T follicular helper cell (primary cell): Measurements from ENCODE around the gene PPFIA1.

Experiments
- DNase-seq: peaks from one replicate; pipeline ENCODE4 v3.0.0-alpha.2; 2020; ENCODE audit warnings: low read depth

PPFIA1 gene

GRCh38 chr11:70298243-70298915, 27.9 kb downstream of the PPFIA1 start:
- DNase-seq: no peak

GRCh38 chr11:70299636-70300035, 29.1 kb downstream of the PPFIA1 start:
- DNase-seq: no peak

GRCh38 chr11:70301191-70301590, 30.7 kb downstream of the PPFIA1 start:
- no peak for DNase-seq

GRCh38 chr11:70301721-70302418, 31.4 kb downstream of the PPFIA1 start:
- no peak for DNase-seq

- DNase-seq: no peak
Observed at GRCh38 chr11:70302419-70302752, 31.9 kb downstream of the PPFIA1 start.

GRCh38 chr11:70303070-70303469, 32.6 kb downstream of the PPFIA1 start:
- no peak for DNase-seq

- DNase-seq: no peak
Observed at GRCh38 chr11:70304208-70304603, 33.7 kb downstream of the PPFIA1 start.

GRCh38 chr11:70305501-70305900, 35.0 kb downstream of the PPFIA1 start:
- no peak for DNase-seq

- no peak for DNase-seq
Observed at GRCh38 chr11:70306586-70307033, 36.1 kb downstream of the PPFIA1 start.

- no peak for DNase-seq
Observed at GRCh38 chr11:70307176-70307575, 36.7 kb downstream of the PPFIA1 start.

- no peak for DNase-seq
Observed at GRCh38 chr11:70311616-70312015, 41.1 kb downstream of the PPFIA1 start.

- DNase-seq: no peak
Observed at GRCh38 chr11:70312401-70313357, 42.2 kb downstream of the PPFIA1 start.

GRCh38 chr11:70313945-70314344, 43.5 kb downstream of the PPFIA1 start:
- no peak for DNase-seq

GRCh38 chr11:70314730-70315129, 44.2 kb downstream of the PPFIA1 start:
- no peak for DNase-seq

GRCh38 chr11:70315716-70316115, 45.2 kb downstream of the PPFIA1 start:
- no peak for DNase-seq

- no peak for DNase-seq
Observed at GRCh38 chr11:70317581-70318305, 47.3 kb downstream of the PPFIA1 start.

GRCh38 chr11:70319396-70320076, 49.0 kb downstream of the PPFIA1 start:
- no peak for DNase-seq

- DNase-seq: no peak
Observed at GRCh38 chr11:70322666-70323065, 52.2 kb downstream of the PPFIA1 start.

GRCh38 chr11:70323806-70324205, 53.3 kb downstream of the PPFIA1 start:
- no peak for DNase-seq

- no peak for DNase-seq
Observed at GRCh38 chr11:70324376-70325115, 54.1 kb downstream of the PPFIA1 start.

- DNase-seq: no peak
Observed at GRCh38 chr11:70325824-70326223, 55.3 kb downstream of the PPFIA1 start.
